ENCODE results near the gene CTIF.

GRCh38 chr18:48853588-48853987 lies 314.8 kb downstream of the CTIF start:
- no peak for TF ChIP-seq JUND (IDR thresholded peaks at IDR 0.05)
- no peak for TF ChIP-seq CTCF (IDR thresholded peaks at IDR 0.05; ENCODE audit: low read depth, low read length, missing input control)
- no peak for TF ChIP-seq MAX (IDR thresholded peaks at IDR 0.05)
- no peak for TF ChIP-seq NR2F2 (IDR thresholded peaks at IDR 0.05)
- TF ChIP-seq YY1 (IDR thresholded peaks at IDR 0.05) = no peak
- TF ChIP-seq, protein P1, sequence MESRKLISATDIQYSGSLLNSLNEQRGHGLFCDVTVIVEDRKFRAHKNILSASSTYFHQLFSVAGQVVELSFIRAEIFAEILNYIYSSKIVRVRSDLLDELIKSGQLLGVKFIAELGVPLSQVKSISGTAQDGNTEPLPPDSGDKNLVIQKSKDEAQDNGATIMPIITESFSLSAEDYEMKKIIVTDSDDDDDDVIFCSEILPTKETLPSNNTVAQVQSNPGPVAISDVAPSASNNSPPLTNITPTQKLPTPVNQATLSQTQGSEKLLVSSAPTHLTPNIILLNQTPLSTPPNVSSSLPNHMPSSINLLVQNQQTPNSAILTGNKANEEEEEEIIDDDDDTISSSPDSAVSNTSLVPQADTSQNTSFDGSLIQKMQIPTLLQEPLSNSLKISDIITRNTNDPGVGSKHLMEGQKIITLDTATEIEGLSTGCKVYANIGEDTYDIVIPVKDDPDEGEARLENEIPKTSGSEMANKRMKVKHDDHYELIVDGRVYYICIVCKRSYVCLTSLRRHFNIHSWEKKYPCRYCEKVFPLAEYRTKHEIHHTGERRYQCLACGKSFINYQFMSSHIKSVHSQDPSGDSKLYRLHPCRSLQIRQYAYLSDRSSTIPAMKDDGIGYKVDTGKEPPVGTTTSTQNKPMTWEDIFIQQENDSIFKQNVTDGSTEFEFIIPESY (IDR thresholded peaks at IDR 0.05) = no peak
- no peak for TF ChIP-seq HNF4G (IDR thresholded peaks at IDR 0.05)
- no peak for TF ChIP-seq RAD21 (IDR thresholded peaks at IDR 0.05)
- TF ChIP-seq GABPA (IDR thresholded peaks at IDR 0.05 in 1 of 2, conservative IDR thresholded peaks at IDR 0.05 in 1 of 2) = no peak
- TF ChIP-seq ATF3 (IDR thresholded peaks at IDR 0.05) = no peak
- TF ChIP-seq FOXA1 (IDR thresholded peaks at IDR 0.05) = no peak
- TF ChIP-seq RXRA (IDR thresholded peaks at IDR 0.05) = no peak
- no peak for TF ChIP-seq SP1 (IDR thresholded peaks at IDR 0.05)

All from liver (tissue), 3 donors.